GM23338 (cell line): ENCODE results near the gene ENOX1. TPM values are rescaled to one million over a fixed set of nuclear protein-coding genes. Genes with fewer than 3 reads are reported as not detected.

Source experiments
- ATAC-seq: fragments of 200-7000 bp; cut with Tn5 transposase; 3 replicates; pipeline ENCODE4 v1.9.1; 2020
- DNase-seq: peaks from one replicate; pipeline ENCODE4 v3.0.0-alpha.2; 2015; ENCODE audit warnings: low spot score
- H2AFZ ChIP-seq: fragments of 200-600 bp; sonication (generic); 2 replicates; pipeline ENCODE4 v1.8.0; 2016; ENCODE audit warnings: antibody characterized with exemption, mild to moderate bottlenecking, moderate library complexity
- H3F3A ChIP-seq: fragments of 200-600 bp; sonication (generic); replicated peaks from 2 replicates; pipeline ENCODE4 v1.8.0; 2017; ENCODE audit warnings: antibody characterized with exemption, mixed run types, low read depth
- H3K27ac ChIP-seq: fragments of 200-600 bp; sonication (generic); 2 replicates; pipeline ENCODE4 v1.6.1; 2016; ENCODE audit warnings: low read depth
- H3K27me3 ChIP-seq: fragments of 200-600 bp; sonication (generic); 2 replicates; pipeline ENCODE4 v1.8.0; 2016; ENCODE audit warnings: mild to moderate bottlenecking, mixed run types, moderate library complexity; ENCODE audit not compliant: insufficient read depth
- H3K36me3 ChIP-seq: fragments of 200-600 bp; sonication (generic); 2 replicates; pipeline ENCODE4 v1.8.0; 2016; ENCODE audit warnings: mild to moderate bottlenecking; ENCODE audit not compliant: insufficient read depth
- H3K4me1 ChIP-seq: fragments of 200-600 bp; sonication (generic); 2 replicates; pipeline ENCODE4 v1.8.0; 2016; ENCODE audit warnings: mild to moderate bottlenecking, moderate library complexity; ENCODE audit not compliant: insufficient read depth
- H3K4me2 ChIP-seq: fragments of 200-600 bp; sonication (generic); 2 replicates; pipeline ENCODE4 v1.7.1; 2017; ENCODE audit warnings: mixed run types
- H3K4me3 ChIP-seq: fragments of 200-600 bp; sonication (generic); 2 replicates; pipeline ENCODE4 v1.6.1; 2016; ENCODE audit warnings: mixed run types
- H3K79me2 ChIP-seq: fragments of 200-600 bp; sonication (generic); replicated peaks from 2 replicates; pipeline ENCODE4 v1.8.0; 2017; ENCODE audit warnings: mild to moderate bottlenecking; ENCODE audit not compliant: insufficient read depth
- H3K9me2 ChIP-seq: fragments of 200-600 bp; sonication (generic); 2 replicates; pipeline ENCODE4 v1.8.0; 2017; ENCODE audit not compliant: insufficient read depth
- H4K20me1 ChIP-seq: fragments of 200-600 bp; sonication (generic); replicated peaks from 2 replicates; pipeline ENCODE4 v1.8.0; 2017; ENCODE audit warnings: mild to moderate bottlenecking; ENCODE audit not compliant: insufficient read depth
- H3K27ac Mint-ChIP-seq: 2 replicates; pipeline ENCODE4 v1.8.0; 2020; ENCODE audit warnings: inconsistent platforms, mild to moderate bottlenecking, moderate library complexity, mixed read lengths
- H3K27me3 Mint-ChIP-seq: 3 replicates; pipeline ENCODE4 v1.8.0; 2022; ENCODE audit warnings: low read depth, mild to moderate bottlenecking, moderate library complexity, mixed read lengths, inconsistent platforms; ENCODE audit not compliant: insufficient read depth, poor library complexity
- H3K36me3 Mint-ChIP-seq: 3 replicates; pipeline ENCODE4 v1.8.0; 2021; ENCODE audit warnings: low read depth, mild to moderate bottlenecking, inconsistent platforms, moderate library complexity, mixed read lengths
- H3K4me1 Mint-ChIP-seq: 3 replicates; pipeline ENCODE4 v1.8.0; 2020; ENCODE audit warnings: mild to moderate bottlenecking, inconsistent platforms, mixed read lengths
- H3K4me3 Mint-ChIP-seq: 3 replicates; pipeline ENCODE4 v1.8.0; 2021; ENCODE audit warnings: moderate library complexity, mild to moderate bottlenecking, inconsistent platforms, mixed read lengths
- H3K9me3 Mint-ChIP-seq: 3 replicates; pipeline ENCODE4 v1.8.0; 2020; ENCODE audit warnings: moderate library complexity, mild to moderate bottlenecking, inconsistent platforms, mixed read lengths
- CREB1 ChIP-seq: fragments of 250-450 bp; sonication (Bioruptor Pico); IDR thresholded peaks from 2 replicates; pipeline ENCODE4 v1.5.0; 2020; ENCODE audit warnings: low read depth, mild to moderate bottlenecking, moderate library complexity
- ETS1 ChIP-seq: IDR thresholded peaks from 2 replicates; pipeline ENCODE4 v1.6.1; 2016; ENCODE audit warnings: antibody characterized with exemption
- EZH2 ChIP-seq: fragments of 200-600 bp; sonication (generic); IDR thresholded peaks from one replicate; pipeline ENCODE4 v1.8.0; 2017; ENCODE audit warnings: antibody characterized with exemption, mild to moderate bottlenecking, low read depth; ENCODE audit not compliant: unreplicated experiment
- EZH2phosphoT487 ChIP-seq: fragments of 200-600 bp; sonication (generic); IDR thresholded peaks from one replicate; pipeline ENCODE4 v1.8.1; 2018; ENCODE audit warnings: antibody characterized with exemption; ENCODE audit not compliant: unreplicated experiment
- JUNB ChIP-seq: IDR thresholded peaks from one replicate; pipeline ENCODE4 v1.6.1; 2016; ENCODE audit warnings: antibody characterized with exemption; ENCODE audit not compliant: unreplicated experiment
- NANOG ChIP-seq: IDR thresholded peaks from 2 replicates; pipeline ENCODE4 v1.6.1; 2016; ENCODE audit warnings: antibody characterized with exemption, borderline replicate concordance
- POLR2AphosphoS5 ChIP-seq: IDR thresholded peaks from 2 replicates; pipeline ENCODE4 v1.6.1; 2016; ENCODE audit warnings: antibody characterized with exemption, low read depth
- REST ChIP-seq: IDR thresholded peaks from one replicate; pipeline ENCODE4 v1.6.1; 2018; ENCODE audit warnings: antibody characterized with exemption; ENCODE audit not compliant: unreplicated experiment
- STAT1 ChIP-seq: IDR thresholded peaks from one replicate; pipeline ENCODE4 v1.6.1; 2016; ENCODE audit warnings: antibody characterized with exemption; ENCODE audit not compliant: unreplicated experiment
- ZNF114 ChIP-seq: fragments of 250-450 bp; sonication (Bioruptor Pico); IDR thresholded peaks from 2 replicates; pipeline ENCODE4 v1.5.0; 2020; ENCODE audit warnings: mild to moderate bottlenecking, moderate library complexity
- ZNF331 ChIP-seq: fragments of 250-450 bp; sonication (Bioruptor Pico); IDR thresholded peaks from 2 replicates; pipeline ENCODE4 v1.5.0; 2020; ENCODE audit warnings: low read depth, mild to moderate bottlenecking, moderate library complexity
- polyA plus RNA-seq: library from polyadenylated mRNA; unstranded; fragments of >200 nt; fragmentation: Nextera tagmentation; extraction: Ambion mirVana; gene quantifications from 2 replicates; pipeline ENCODE4 v1.2.1, GENCODE V29; 2016
- total RNA-seq: library from RNA; depleted of rRNA; stranded (reverse); fragments of >200 nt; shearing (Covaris generic); gene quantifications from 2 replicates; pipeline ENCODE4 v1.2.3, GENCODE V29; 2014
- TF ChIP-seq, protein P1 (sequence below), 2 experiments: fragments of 200-600 bp in 1 of 2; sonication (generic) in 1 of 2; conservative IDR thresholded peaks; 2 replicates each; pipeline versions ENCODE4 v1.5.1 to v1.6.1; 2016 to 2017; ENCODE audit warnings: antibody characterized with exemption in 2 of 2, low read depth in 2 of 2, mild to moderate bottlenecking in 2 of 2, moderate library complexity in 1 of 2

ENOX1 gene
- total and polyA plus RNA-seq, 2 experiments from 2014 or later, result 0.66 to 0.81 TPM

- Histone ChIP-seq H3K9me2 (no peaks in the 10 kb centered on the region; the same call in 1 of the 2 replicates), H3K27ac (peak overlapping the region; percentile 77; the same call in 1 of the 2 replicates), H3K79me2 (no peaks in the 10 kb centered on the region), H3F3A (0 out of 2 replicates have a peak, but pooled peaks cover 2% of the 10 kb centered on the region), H3K36me3 (no peaks in the 10 kb centered on the region), H3K4me1 (peaks cover 57% of the 10 kb centered on the region), H3K27me3 (no peaks in the 10 kb centered on the region), H3K4me2 (peak overlapping the region; percentile 50), H4K20me1 (no peaks in the 10 kb centered on the region), H3K4me3 (peak overlapping the region; percentile 11; the same call in 1 of the 2 replicates), H2AFZ (no peak overlapping the region)
- Mint-ChIP-seq H3K9me3 (no peaks in the 10 kb centered on the region), H3K27me3 (peaks cover 2% of the 10 kb centered on the region), H3K4me3 (peak overlapping the region; percentile 14; the same call in 2 of the 3 replicates), H3K27ac (peak overlapping the region; percentile 12; the same call in 1 of the 2 replicates), H3K4me1 (peaks cover 47% of the 10 kb centered on the region), H3K36me3 (no peaks in the 10 kb centered on the region)
- DNase-seq (peak; percentile 30), ATAC-seq (peak; percentile 45)
- TF ChIP-seq, protein P1, sequence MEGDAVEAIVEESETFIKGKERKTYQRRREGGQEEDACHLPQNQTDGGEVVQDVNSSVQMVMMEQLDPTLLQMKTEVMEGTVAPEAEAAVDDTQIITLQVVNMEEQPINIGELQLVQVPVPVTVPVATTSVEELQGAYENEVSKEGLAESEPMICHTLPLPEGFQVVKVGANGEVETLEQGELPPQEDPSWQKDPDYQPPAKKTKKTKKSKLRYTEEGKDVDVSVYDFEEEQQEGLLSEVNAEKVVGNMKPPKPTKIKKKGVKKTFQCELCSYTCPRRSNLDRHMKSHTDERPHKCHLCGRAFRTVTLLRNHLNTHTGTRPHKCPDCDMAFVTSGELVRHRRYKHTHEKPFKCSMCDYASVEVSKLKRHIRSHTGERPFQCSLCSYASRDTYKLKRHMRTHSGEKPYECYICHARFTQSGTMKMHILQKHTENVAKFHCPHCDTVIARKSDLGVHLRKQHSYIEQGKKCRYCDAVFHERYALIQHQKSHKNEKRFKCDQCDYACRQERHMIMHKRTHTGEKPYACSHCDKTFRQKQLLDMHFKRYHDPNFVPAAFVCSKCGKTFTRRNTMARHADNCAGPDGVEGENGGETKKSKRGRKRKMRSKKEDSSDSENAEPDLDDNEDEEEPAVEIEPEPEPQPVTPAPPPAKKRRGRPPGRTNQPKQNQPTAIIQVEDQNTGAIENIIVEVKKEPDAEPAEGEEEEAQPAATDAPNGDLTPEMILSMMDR (conservative IDR thresholded peaks at IDR 0.05; ENCODE audit: low read depth in 2 of 2), result no peak
- TF ChIP-seq ETS1 (no peak), ZNF331 (no peak), CREB1 (CRISPR knock-in tag) (no peak), JUNB (no peak), POLR2AphosphoS5 (no peak), NANOG (peak; percentile 45; the same call in 1 of the 2 replicates), EZH2phosphoT487 (no peak), EZH2 (no peak)
These were observed 470.5 kb downstream of the ENOX1 start for GRCh38 chr13:43316281-43316680.

- H3K9me3 Mint-ChIP-seq, result no peaks in the 10 kb centered on the region
- H3K4me3 Mint-ChIP-seq, result no peak overlapping the region; the same call in 2 of the 3 replicates
- ATAC-seq (no peak), DNase-seq (no peak)
- Histone ChIP-seq H3K79me2 (no peaks in the 10 kb centered on the region), H3K36me3 (no peaks in the 10 kb centered on the region), H3K4me2 (peak overlapping the region; percentile 50), H3K9me2 (no peaks in the 10 kb centered on the region; the same call in 1 of the 2 replicates), H2AFZ (no peak overlapping the region), H3K27ac (peak overlapping the region; percentile 70; the same call in 1 of the 2 replicates), H3K4me3 (no peak overlapping the region), H3F3A (0 out of 2 replicates have a peak, but pooled peaks cover 2% of the 10 kb centered on the region), H3K27me3 (no peaks in the 10 kb centered on the region), H4K20me1 (no peaks in the 10 kb centered on the region), H3K4me1 (peaks cover 54% of the 10 kb centered on the region)
- no peaks in the 10 kb centered on the region for H3K36me3 Mint-ChIP-seq
- H3K27ac Mint-ChIP-seq, result 0 out of 2 replicates have a peak overlapping the region, but pooled peaks have one; percentile 12
- peaks cover 45% of the 10 kb centered on the region for H3K4me1 Mint-ChIP-seq
- peaks cover 2% of the 10 kb centered on the region for H3K27me3 Mint-ChIP-seq
- TF ChIP-seq ETS1 (no peak), REST (no peak), ZNF114 (no peak), JUNB (no peak), NANOG (no peak), POLR2AphosphoS5 (no peak), EZH2 (no peak), EZH2phosphoT487 (no peak), STAT1 (no peak)
- TF ChIP-seq, protein P1 (conservative IDR thresholded peaks at IDR 0.05; ENCODE audit: low read depth in 2 of 2), result no peak
These were observed 471.2 kb downstream of the ENOX1 start for GRCh38 chr13:43315522-43315921.
